ENCODE results near the gene KLF9.

GRCh38 chr9:70421272-70422180 is 7.1 kb upstream of the KLF9 start:
- TF ChIP-seq POLR2A (IDR thresholded peaks at IDR 0.05; ENCODE audit: low read depth, low read length) (no peak), TAF1 (IDR thresholded peaks at IDR 0.05; ENCODE audit: borderline replicate concordance, low read depth, low read length) (no peak)

Data from GM12892 (cell line).